GM19025 (cell line): Measurements from ENCODE around the gene UCP2.

Source experiments
- ATAC-seq: cut with Tn5 transposase; IDR thresholded peaks from one replicate; pipeline ENCODE4 v1.9.1; 2021; ENCODE audit warnings: mild to moderate bottlenecking, low read depth, moderate library complexity; ENCODE audit not compliant: unreplicated experiment

The UCP2 gene, protein sequence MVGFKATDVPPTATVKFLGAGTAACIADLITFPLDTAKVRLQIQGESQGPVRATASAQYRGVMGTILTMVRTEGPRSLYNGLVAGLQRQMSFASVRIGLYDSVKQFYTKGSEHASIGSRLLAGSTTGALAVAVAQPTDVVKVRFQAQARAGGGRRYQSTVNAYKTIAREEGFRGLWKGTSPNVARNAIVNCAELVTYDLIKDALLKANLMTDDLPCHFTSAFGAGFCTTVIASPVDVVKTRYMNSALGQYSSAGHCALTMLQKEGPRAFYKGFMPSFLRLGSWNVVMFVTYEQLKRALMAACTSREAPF

DNA sequence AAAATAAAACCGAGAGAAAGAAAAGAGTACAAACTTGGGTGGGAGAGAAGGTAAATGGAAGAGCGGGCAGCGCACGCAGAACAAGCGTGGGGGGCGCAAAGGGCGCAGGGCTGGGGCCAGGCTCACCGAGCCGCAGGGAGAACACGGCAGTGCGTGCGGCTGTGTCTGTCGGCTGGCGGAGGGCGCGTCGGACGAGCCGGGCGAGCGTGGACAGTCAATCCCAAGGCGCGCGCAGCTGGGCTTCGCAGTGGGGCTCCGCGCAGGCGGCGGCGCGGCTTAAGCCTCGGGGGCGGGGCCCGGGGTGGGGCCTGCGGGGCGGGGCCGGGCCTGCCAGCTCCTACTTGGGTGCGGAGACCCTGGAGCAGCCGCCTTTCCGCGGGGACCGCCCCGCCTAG is at the start of gene UCP2:
TSS of gene UCP2 (minus strand) at position 249 of the 395 bp plus-strand sequence. CDS start 4,465 bp downstream, outside the sequence.
- ATAC-seq: peak; percentile 48

GRCh38 chr11:74030723-74031676 is 48.4 kb upstream of the UCP2 start:
- ATAC-seq: no peak

- ATAC-seq: no peak
These were observed 43.0 kb upstream of the UCP2 start for GRCh38 chr11:74025467-74026166.

DNA sequence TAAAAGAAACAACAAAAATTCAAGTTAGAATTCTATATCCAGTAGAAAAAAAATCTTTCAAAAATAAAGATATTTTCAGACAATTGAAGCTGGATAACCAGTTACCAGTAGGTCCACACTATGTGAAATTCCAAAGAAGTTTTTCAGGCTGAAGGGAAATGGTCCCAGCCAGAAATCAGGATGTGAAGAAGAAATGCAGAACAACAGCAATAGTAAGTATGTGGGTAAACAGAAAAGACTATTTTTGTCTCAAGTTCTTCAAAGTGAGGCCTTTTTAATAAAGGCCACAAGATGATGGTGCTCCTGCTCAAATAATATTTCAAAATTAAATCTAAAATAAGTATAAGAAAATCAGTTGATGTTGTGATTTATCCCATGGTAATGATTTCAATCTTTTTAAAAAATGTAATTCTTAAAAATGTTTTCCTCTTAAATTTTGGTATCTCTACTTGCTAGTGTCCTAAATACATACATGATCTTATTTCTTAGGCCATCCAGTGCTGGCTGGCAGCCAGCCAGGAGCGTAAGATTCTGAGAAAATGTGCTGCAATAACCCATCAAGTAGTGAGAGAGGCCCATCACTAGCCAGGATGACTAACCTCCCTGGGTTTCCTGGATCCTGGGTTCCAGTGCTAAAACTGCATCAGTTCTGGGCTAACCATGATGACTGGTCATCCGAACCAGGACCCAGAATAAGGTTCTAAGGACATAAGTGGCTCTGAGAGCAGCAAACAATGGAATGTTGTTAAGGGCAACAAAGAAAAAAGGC is 41.8 kb upstream of the UCP2 start:
- ATAC-seq: no peak

DNA sequence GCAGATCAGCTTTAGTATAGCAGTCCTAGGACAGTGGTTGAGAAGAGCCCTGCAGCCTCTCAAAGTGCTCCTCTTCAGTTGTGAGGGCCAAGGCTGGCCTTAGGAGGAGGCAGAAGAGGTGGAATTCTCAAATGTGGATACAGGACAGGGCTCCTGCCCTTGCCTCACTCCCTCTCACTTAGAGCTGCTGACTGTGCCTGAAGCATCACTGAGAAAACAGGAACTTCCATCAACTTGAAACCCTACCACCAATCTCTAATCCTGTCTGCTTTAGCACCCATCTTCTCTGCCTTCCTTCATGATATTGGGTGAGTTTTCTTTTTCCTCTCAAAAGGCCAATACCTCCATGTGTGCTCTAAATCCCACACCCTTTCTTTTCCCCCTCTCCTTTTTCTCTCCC is 40.6 kb upstream of the UCP2 start:
- ATAC-seq: no peak

GRCh38 chr11:74022546-74022945 is 39.9 kb upstream of the UCP2 start:
- no peak for ATAC-seq

- ATAC-seq: no peak
These were observed 39.4 kb upstream of the UCP2 start for GRCh38 chr11:74021998-74022397.

GRCh38 chr11:74020539-74020938 is 37.9 kb upstream of the UCP2 start:
- ATAC-seq: peak; percentile 64

DNA sequence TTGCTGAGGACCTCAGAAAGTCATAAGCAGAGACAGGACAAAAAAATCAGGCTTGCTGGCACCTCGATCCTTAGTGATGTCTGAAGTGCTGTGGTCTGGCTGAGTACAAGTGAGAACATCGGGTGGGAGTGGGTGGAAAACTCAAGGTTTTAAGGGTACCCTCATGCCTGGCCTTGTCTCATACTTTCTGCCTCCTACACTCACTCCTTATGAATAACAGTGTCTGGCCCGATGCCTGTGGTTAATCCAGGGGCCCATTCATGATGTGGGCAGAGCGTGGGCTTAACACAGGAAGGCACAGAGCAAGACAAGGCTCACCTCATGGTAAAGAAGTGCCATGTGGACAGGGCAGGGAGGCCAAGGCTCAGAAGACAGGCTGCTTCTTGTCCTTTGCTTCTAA is 37.2 kb upstream of the UCP2 start:
- ATAC-seq: no peak

- no peak for ATAC-seq
These were observed 36.6 kb upstream of the UCP2 start for GRCh38 chr11:74019104-74019738.

DNA sequence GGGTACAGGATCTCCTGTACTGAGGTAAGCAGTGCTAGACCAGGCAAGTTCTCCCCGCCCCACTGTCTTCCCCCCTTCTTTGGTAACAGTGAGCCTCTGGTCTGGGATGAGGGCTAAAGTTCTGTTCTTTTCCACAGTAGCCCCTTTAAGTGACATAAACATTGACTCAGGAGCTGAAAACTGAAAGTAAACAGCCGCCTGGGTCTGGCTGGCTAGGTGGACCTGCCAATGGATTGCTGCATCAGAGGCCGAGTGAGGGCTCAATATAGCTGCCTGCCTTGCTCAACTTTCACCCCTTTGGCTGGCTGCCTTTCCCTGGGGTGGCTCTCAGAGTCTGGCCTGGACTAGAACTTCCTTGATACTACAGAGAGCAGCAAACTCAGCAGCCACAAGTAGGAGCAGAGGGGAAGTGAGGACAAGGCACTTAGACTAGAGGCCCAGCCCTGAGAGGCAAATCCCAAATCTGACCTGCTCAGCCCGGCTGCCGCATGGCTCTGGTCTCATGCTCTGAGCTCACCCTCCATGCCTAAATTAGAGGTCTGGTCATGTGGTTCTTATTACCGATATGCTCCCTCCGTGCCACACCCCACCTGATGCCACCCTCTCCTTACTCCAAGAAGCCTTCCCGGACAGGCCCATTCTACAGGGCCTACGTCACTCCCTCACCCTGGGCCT is 35.8 kb upstream of the UCP2 start:
- ATAC-seq: no peak

- ATAC-seq: no peak
These were observed 35.0 kb upstream of the UCP2 start for GRCh38 chr11:74017631-74018030.

DNA sequence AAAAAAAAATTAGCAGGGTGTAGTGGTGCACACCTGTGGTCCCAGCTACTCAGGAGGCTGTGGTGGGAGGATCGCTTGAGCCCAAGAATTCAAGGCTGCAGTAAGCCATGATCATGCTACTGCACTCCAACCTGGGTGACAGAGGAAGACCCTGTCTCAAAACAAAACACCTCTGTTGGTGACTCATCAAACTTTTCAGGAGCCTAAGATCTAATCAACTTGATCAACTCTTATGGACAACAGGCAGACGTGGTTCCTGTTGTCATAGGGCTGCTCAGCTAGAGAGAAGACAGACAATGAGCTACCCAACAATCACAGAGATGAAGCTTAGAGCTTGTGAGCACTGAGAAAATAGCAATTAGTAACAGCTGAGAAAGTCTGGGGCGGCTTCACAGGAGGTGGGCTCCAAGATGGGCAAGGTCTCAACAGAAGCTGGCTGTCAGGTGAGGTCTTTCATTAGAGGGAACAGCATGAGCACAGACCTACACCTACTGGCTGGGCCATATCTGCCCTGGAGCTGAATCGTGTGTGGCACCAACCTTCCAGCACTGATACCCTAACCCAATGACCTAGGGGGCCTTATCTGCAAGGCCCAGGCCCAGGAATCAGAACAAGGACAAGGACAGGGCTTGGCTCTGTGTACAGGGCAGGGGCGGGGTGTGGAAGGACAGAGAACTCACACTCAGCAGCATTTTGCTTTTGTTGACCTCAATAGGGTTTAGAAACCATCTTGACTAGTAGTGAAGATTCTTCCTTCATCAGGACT is 33.5 kb upstream of the UCP2 start:
- ATAC-seq: no peak

- no peak for ATAC-seq
These were observed 32.2 kb upstream of the UCP2 start for GRCh38 chr11:74014880-74015279.

DNA sequence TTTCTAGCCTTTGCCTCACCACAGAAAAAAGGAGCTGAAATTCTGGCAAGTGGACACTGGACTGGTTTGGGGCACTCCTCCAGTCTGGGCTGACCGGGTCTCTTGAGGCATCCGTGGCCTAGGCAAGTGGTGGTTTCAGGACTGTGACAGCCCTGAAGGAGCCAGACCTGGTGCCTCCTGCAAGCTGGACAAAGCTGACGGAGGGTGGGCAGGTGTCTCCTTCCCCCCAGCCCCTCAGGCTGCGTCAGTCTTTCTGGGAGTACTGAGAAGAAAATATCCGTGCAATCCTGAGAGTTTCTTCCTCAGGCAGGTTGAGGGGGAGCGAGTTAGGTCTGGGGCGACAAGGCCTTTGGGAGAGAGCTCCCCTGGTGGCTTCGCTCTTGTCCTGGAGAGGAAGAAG is 30.5 kb upstream of the UCP2 start:
- ATAC-seq: no peak

DNA sequence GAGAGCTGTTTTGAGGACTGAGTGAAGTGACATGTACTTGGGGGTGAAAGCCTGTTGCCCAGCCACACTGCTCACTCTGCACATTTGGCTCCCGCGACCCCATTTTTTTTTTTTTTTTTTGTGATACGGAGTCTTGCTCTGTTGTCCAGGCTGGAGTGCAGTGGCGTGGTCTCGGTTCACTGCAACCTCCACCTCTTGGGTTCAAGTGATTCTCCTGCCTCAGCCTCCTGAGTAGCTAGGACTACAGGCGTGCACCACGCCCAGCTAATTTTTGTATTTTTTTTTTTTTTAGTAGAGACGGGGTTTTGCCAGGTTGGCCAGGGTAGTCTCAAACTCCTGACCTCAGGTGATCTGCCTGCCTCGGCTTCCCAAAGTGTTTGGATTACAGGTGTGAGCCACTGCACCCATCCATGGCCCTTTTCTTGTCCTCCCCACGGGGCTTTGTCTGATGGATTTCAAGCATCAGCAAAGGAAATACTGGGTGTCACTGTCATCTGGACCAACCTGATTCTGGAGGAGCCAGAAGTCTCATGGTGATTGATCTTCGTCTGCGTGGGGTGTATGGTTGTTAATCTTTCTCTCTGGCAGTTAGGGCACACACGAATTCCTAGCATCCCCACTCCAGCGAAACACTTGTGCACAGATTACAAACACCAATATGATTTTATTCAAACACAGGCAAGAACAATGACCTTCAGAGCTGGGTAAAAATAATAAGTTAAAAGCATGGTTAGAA is 29.6 kb upstream of the UCP2 start:
- ATAC-seq: no peak

DNA sequence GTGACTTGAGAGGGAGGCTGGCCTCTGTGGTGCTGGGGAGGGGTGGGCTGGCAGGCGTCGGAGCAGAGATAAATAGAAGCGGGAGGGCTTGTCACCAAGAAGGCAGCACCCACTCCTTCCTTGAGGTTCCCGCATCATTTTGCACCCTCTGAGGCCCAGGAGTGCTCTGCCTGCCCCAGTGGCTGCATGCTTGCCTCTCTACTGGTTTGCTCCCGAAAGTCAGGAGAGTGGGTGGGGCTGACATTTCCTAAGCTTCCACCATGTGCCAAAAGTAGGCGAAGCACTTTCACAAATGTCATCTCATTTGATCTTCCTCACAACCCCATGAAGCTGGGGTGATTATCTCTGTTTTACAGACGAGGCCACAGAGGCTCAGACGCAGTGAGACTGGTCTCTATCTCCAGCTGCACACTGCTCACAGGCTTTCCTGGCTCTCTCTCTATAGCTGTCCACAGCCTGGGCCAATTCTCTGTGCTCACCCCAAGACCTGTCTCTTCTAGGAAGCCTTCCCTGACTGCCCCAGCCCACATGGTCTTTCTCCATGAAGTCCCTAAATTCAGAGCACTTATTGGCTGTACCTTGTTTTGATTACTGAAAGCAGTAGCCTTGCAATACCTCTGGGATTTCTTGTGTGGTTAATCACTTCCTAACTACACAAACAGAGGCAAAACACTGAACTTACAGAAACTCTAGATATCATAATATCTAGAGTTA is 28.9 kb upstream of the UCP2 start:
- peak; percentile 78 for ATAC-seq
